Measurements from ENCODE around the gene EGFR.

DNA sequence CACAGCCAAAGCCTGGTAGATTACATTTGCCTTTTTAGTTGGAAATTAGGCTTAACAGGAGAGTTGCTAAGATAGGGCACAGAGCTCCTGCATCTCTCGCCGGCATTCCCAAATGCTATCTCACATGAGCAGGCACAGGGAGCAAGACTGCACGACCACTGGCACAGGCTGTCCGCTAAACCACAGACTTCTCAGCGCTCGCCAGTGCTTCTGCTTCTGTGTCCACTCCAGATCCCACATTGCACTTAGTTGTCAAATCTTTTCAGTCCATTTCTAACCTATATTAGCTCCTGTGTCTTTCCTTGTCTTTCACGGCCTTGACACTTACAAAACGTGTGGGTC, 138.9 kb downstream of the EGFR start:
- TF ChIP-seq, protein P1, sequence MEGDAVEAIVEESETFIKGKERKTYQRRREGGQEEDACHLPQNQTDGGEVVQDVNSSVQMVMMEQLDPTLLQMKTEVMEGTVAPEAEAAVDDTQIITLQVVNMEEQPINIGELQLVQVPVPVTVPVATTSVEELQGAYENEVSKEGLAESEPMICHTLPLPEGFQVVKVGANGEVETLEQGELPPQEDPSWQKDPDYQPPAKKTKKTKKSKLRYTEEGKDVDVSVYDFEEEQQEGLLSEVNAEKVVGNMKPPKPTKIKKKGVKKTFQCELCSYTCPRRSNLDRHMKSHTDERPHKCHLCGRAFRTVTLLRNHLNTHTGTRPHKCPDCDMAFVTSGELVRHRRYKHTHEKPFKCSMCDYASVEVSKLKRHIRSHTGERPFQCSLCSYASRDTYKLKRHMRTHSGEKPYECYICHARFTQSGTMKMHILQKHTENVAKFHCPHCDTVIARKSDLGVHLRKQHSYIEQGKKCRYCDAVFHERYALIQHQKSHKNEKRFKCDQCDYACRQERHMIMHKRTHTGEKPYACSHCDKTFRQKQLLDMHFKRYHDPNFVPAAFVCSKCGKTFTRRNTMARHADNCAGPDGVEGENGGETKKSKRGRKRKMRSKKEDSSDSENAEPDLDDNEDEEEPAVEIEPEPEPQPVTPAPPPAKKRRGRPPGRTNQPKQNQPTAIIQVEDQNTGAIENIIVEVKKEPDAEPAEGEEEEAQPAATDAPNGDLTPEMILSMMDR (IDR thresholded peaks at IDR 0.05), result no peak
- no peak for TF ChIP-seq POLR2AphosphoS5 (IDR thresholded peaks at IDR 0.05)
- no peak for TF ChIP-seq POLR2A (IDR thresholded peaks at IDR 0.05; ENCODE audit: low read depth)

Data from esophagus muscularis mucosa (tissue), 3 donors.